Chondrocyte (in vitro differentiated cells): Measurements from ENCODE around the gene FCN3. TPM values are rescaled to one million over a fixed set of nuclear protein-coding genes. Genes with fewer than 3 reads are reported as not detected.

Experiments used
- DNase-seq: peaks from one replicate; pipeline ENCODE4 v3.0.0; 2021; ENCODE audit warnings: mixed read lengths, low spot score
- H3K27ac Mint-ChIP-seq: one replicate; pipeline ENCODE4 v1.8.0; 2021; ENCODE audit warnings: mild to moderate bottlenecking, moderate library complexity, mixed read lengths; ENCODE audit not compliant: unreplicated experiment
- H3K27me3 Mint-ChIP-seq: 2 replicates; pipeline ENCODE4 v1.8.0; 2021; ENCODE audit warnings: low read depth, mixed read lengths
- H3K36me3 Mint-ChIP-seq: 2 replicates; pipeline ENCODE4 v1.8.0; 2021; ENCODE audit warnings: low read depth, mixed read lengths
- H3K4me1 Mint-ChIP-seq: 2 replicates; pipeline ENCODE4 v1.8.0; 2021; ENCODE audit warnings: low read depth, mild to moderate bottlenecking, mixed read lengths
- H3K4me3 Mint-ChIP-seq: one replicate; pipeline ENCODE4 v1.8.0; 2021; ENCODE audit warnings: mild to moderate bottlenecking, moderate library complexity, mixed read lengths; ENCODE audit not compliant: unreplicated experiment
- H3K9me3 Mint-ChIP-seq: 2 replicates; pipeline ENCODE4 v1.8.0; 2021; ENCODE audit warnings: low read depth, mixed read lengths
- total RNA-seq: library from RNA; stranded (reverse); gene quantifications from 3 replicates; pipeline ENCODE4 v1.2.1, GENCODE V29; 2021
- TF ChIP-seq, protein P1 (sequence below): fragments of 200-600 bp; sonication (generic); IDR thresholded peaks from 2 replicates; pipeline ENCODE4 v1.5.0; 2021; ENCODE audit warnings: antibody characterized with exemption, mild to moderate bottlenecking, moderate library complexity

Gene FCN3
- total RNA-seq, 1 donor from 2014 or later, result not detected

DNA sequence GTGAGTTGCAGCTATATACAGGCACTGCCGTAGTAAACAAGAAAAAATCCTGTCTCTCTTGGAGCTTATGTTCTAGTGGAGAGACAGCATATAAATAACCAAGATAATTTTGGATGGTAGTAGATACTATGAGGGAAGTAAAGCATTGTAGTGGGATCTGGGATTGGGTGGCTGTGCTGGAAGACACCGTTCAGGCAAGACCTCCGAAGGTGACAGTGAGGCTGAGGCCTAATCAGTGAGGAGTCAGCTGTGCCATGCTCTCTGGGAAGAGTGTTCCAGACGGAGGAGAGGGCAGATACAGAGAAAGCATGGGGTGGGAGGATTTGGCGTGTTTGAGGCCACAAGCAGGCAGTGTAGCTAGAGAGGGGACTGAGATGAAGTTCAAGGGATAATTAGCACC is 46.7 kb downstream of the FCN3 start:
- Mint-ChIP-seq H3K36me3 (peaks cover 10% of the 10 kb centered on the region), H3K9me3 (no peaks in the 10 kb centered on the region), H3K4me3 (no peak overlapping the region)

GRCh38 chr1:27325286-27325685 is 49.3 kb downstream of the FCN3 start:
- Mint-ChIP-seq H3K36me3 (peaks cover 8% of the 10 kb centered on the region), H3K4me1 (peaks cover 26% of the 10 kb centered on the region), H3K27ac (no peak overlapping the region), H3K9me3 (no peaks in the 10 kb centered on the region), H3K27me3 (no peaks in the 10 kb centered on the region), H3K4me3 (no peak overlapping the region)
- DNase-seq, result no peak
- TF ChIP-seq, protein P1, sequence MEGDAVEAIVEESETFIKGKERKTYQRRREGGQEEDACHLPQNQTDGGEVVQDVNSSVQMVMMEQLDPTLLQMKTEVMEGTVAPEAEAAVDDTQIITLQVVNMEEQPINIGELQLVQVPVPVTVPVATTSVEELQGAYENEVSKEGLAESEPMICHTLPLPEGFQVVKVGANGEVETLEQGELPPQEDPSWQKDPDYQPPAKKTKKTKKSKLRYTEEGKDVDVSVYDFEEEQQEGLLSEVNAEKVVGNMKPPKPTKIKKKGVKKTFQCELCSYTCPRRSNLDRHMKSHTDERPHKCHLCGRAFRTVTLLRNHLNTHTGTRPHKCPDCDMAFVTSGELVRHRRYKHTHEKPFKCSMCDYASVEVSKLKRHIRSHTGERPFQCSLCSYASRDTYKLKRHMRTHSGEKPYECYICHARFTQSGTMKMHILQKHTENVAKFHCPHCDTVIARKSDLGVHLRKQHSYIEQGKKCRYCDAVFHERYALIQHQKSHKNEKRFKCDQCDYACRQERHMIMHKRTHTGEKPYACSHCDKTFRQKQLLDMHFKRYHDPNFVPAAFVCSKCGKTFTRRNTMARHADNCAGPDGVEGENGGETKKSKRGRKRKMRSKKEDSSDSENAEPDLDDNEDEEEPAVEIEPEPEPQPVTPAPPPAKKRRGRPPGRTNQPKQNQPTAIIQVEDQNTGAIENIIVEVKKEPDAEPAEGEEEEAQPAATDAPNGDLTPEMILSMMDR, result no peak

More for the DNA sequence above, 46.7 kb downstream of the FCN3 start:
- DNase-seq, result no peak
- Mint-ChIP-seq H3K27ac (no peak overlapping the region), H3K4me1 (peaks cover 17% of the 10 kb centered on the region), H3K27me3 (no peaks in the 10 kb centered on the region)
- TF ChIP-seq, protein P1, result no peak

- Mint-ChIP-seq H3K36me3 (peaks cover 6% of the 10 kb centered on the region), H3K9me3 (no peaks in the 10 kb centered on the region), H3K4me3 (peak overlapping the region; percentile 95), H3K27me3 (peaks cover 4% of the 10 kb centered on the region), H3K27ac (peak overlapping the region; percentile 96), H3K4me1 (peaks cover 30% of the 10 kb centered on the region)
- DNase-seq, result no peak
- TF ChIP-seq, protein P1, result no peak
Measured at GRCh38 chr1:27322569-27323240, 51.9 kb downstream of the FCN3 start.

DNA sequence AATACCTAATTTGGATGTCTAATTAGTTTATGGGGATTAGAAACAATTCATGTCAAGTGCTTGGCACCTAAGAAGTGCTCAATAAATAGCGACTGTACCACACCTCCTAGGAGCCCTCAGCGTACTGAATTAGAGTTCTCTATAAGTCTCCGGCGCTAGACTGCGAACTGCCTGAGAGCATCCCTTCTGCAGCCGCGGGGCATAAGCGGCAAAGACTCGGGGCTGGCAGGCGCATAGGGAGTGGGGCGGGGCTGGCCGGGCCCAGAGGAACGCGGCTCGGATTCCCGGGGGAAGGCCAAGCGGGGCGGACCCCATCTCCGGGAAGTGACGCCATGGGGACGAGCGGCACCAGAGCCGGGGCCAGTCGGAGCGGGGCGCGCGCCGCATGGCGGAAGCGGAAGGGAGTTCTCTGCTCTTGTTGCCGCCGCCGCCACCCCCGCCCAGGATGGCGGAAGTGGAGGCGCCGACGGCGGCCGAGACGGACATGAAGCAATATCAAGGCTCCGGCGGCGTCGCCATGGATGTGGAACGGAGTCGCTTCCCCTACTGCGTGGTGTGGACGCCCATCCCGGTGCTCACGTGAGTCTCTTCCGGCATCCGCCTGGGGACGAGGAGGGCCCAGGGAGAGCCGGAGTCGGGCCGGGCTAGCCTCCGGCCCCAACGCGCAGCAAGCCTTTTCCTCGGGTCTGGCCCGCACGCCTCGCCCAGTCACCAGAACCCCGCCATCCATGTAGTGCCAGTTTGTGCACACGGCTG is 52.6 kb downstream of the FCN3 start, which contains the start of gene TMEM222:
TSS of gene TMEM222 (plus strand) at position 351 of the 756 bp plus-strand sequence. CDS start at position 386, 35 bp downstream.
- Mint-ChIP-seq H3K4me1 (peaks cover 30% of the 10 kb centered on the region), H3K9me3 (no peaks in the 10 kb centered on the region), H3K27me3 (peaks cover 4% of the 10 kb centered on the region), H3K27ac (peak within 1 kb of the TSS; percentile 96), H3K4me3 (peak within 1 kb of the TSS; percentile 95), H3K36me3 (peaks cover 6% of the 10 kb centered on the region)
- TF ChIP-seq, protein P1, result peak; percentile 33
- peak; percentile 100 for DNase-seq

Other genes with a start within 250 kb of the FCN3 start
- 53.9 to 55.4 TPM (median 54.6 TPM) in 3 replicates for gene SLC9A1, start 219.7 kb downstream of the FCN3 start, total RNA-seq
- 30.8 to 32.4 TPM (median 31.2 TPM) in 3 replicates for gene WDTC1, start 140.2 kb downstream of the FCN3 start, total RNA-seq
- gene TMEM222, start 52.7 kb downstream of the FCN3 start, total RNA-seq, result 31.6 to 34.7 TPM (median 34.6 TPM) in 3 replicates
- 0.82 to 1.2 TPM (median 0.85 TPM) in 3 replicates for gene SYTL1, start 32.8 kb downstream of the FCN3 start, total RNA-seq
- gene MAP3K6, start 7.9 kb downstream of the FCN3 start, total RNA-seq, result 42.0 to 54.0 TPM (median 50.3 TPM) in 3 replicates
- not detected in 3 replicates for gene CD164L2, start 8.5 kb upstream of the FCN3 start, total RNA-seq
- 0.26 to 0.56 TPM (median 0.32 TPM) in 3 replicates for gene GPR3, start 17.8 kb upstream of the FCN3 start, total RNA-seq
- 114 to 136 TPM (median 128 TPM) in 3 replicates for gene WASF2, start 115.3 kb upstream of the FCN3 start, total RNA-seq
- 61.6 to 86.7 TPM (median 61.8 TPM) in 3 replicates for gene AHDC1, start 229.3 kb upstream of the FCN3 start, total RNA-seq